HCEC 1CT (cell line): ENCODE data around the gene ACAD9.

Source experiments
- DNase-seq: peaks from one replicate; pipeline ENCODE4 v3.0.0-alpha.2; 2017

The ACAD9 gene

DNA sequence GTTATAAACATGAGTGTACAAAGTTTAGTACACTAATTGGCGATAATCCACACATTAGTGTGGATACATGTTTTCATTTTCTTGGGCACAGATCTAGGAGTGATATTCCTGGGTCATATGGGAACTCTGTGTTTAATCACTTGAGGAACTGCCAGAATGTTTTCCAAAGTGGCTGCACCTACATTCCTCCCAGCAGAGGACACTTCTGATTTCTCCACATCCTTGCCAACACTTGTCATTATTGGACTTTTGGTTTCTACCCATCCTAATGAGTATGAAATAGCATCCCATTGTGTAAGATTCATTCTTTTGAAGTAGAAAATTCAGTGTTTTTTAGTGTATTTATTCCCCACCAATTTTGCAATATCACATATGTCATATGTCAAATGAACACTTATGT is 60.8 kb downstream of the ACAD9 start:
- no peak for DNase-seq

DNA sequence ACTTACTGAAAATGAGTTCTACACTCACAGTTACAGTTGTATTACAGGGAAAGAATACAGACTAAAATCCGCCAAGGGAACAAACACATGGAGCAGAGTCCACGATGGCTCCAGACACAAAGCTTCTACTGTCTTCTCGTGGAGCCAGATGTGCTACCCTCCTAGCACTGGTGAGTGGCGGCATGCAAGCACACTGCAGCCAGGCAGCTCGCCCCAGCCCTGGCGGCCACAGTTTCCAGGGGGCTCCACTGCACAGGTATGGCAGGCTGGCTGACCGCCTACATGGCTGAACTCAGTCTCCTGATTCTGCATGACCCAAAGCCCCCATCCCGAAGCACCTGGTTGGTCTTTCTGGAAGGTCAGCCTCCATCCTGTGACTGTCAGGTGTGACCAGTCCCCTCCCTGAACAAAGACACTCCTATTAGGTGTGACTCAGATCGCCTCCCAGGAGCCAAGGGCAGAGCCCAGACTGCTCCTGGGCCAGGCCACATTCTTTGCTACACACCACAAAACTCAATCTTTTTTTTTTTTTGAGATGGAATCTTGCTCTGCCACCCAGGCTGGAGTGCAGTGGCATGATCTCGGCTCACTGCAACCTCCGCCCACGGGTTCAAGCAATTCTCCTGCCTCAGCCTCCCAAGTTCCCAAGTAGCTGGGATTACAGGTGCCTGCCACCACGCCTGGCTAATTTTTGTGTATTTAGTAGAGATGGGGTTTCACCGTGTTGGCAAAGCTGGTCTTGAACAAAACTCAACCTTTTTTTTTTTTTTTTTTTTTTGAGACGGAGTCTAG is 62.9 kb downstream of the ACAD9 start:
- no peak for DNase-seq

DNA sequence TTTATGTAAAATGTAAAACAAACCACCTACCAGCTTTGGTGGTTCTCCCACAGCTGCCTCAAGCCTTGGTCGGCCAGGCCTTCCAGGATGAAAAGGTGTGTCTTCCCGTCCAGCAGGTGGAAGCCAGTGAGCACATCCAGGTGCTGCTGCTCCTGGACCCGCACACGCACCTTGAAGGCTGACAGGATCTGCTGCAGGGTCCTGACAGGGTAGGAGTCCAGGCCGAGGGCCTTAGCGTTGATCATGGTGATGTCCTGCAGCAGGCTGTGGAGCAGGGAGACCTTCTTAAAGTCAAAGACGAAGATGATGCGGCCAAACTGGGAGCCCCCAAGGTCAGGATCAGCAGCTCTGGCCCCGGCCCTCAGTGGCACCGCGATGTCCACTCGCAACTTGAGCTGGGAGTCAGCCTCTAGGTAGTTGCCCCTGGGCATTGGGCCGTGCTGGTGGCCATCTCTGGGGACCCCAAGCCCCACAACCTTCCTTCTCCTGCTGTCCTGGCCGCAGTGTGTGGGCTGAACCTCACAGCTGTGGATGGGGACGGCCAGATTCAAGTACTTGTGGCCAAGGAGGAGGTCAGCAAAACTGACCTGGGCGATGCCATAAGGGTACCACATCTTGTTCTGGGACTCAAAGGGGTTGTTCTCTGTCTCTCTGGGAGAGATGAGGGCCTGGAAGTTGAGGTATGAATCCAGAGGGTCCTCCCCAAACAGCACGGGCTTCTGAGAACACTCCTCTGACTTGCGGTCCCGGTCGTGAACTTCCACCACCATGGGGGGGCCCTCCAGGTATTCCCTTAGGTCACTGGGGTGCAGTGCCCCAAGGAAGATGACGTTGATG is 65.8 kb downstream of the ACAD9 start:
- DNase-seq: no peak

DNA sequence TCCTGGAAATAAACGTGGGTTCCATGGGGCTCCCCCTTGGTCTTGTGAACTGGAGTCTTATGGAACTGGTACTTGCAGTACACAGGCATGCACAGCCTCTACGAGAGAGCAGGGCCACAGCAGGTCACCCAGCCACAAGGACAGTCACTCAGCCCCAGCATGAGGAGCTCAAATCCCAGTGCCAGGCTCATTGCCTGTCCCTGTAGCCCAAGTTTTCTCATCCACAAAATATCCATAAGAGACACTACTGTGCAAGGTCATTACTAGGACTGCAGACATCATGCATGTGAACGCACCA is 66.4 kb downstream of the ACAD9 start:
- no peak for DNase-seq

DNA sequence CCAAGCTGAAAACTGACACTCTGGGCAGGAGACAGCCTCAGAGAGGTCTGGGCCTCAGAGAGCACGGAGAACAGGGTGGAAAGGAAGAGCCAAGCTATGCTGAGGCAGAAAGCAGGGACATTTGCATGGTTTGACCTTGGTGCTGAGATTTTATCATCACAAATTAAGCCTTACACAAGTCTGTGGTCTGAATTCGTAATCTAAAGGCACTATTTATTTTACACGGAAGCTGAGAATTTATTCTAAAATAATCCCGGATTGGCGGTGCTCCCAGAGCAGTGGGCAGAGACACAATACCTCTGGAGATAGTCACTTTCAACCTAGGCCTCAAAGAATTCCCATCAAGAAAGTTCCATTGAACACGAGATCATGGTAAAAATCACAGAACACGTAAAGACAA is 67.0 kb downstream of the ACAD9 start:
- peak; percentile 74 for DNase-seq

DNA sequence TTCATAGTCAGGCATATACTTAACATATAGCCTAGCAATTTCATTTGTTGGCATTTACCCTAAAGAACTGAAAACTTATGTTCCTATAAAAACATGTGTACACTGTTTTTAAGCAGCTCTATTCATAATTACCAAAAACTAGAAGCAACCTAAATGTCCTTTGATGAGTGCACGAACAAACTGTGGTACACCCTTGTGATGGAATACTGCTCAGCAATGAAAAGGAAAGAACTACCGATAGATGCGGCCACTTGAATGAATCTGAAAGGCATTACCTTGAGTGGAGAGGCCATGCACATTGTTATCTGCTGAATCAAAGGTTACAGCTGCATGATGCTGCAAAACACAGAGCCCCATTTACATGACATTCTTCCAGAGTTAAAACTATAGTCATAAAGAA is 69.7 kb downstream of the ACAD9 start:
- DNase-seq: no peak

DNA sequence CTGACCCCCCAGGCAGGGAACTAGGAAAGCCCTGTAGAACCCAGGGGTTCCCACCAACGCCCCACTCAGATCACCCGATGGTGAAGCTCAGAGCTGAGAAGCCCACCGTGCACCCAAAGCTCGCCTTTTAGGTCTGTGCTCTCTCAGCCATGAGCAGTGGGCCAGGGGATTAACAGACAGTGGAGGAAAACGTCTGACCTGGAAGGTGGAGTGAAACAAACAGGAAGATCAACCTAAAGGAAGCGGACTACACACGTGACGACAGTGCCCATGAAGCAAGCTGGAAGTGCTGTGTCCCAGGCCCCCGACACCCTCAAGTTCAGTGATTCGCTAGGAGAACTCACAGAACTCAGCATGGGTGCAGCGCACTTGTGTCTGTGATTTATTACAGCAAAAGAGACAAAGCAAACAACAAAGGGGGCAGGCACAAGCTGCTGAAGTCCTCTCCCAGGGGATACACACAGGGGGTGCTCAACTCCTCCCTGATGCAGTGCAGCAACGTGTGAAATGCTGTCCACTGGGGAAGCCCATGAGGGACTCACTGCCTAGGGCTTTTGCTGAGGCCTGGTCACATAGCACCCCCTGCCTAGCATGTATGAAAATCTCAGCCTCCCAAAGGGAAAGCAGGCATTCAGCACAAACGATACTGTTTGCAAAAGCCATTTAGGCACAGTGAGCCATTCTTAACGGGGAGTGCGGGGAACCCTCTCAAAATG is 71.0 kb downstream of the ACAD9 start:
- peak; percentile 28 for DNase-seq

DNA sequence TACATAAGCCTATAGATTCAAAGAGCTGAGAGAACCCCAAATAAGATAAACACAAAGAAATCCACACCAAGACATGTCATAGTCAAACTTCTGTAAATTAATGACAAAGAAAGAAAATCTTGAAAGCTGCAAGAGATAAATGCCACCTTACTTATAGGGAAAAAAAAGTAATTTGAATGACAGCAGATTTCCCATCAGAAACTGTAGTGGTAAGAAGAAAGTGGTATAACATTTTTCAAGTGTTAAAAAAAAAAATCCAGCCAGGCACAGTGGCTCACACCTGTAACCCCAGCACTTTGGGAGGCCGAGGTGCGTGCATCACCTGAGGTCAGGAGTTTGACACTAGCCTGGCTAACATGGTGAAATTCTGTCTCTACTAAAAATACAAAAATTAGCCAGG is 77.0 kb downstream of the ACAD9 start:
- DNase-seq: no peak
